Fibroblast of villous mesenchyme (primary cell): ENCODE data around the gene CGNL1. TPM values are rescaled to one million over a fixed set of nuclear protein-coding genes. Genes with fewer than 3 reads are reported as not detected.

ENCODE experiments used
- DNase-seq: peaks from one replicate; pipeline ENCODE4 v3.0.0-alpha.2; 2010; ENCODE audit warnings: low read depth
- H3K4me3 ChIP-seq: 2 replicates; pipeline ENCODE4 v1.5.1; 2011; ENCODE audit warnings: low read depth, mild to moderate bottlenecking, low read length
- total RNA-seq: library from RNA; depleted of rRNA; stranded (reverse); fragments of >200 nt; gene quantifications from 2 replicates; pipeline ENCODE4 v1.2.3, GENCODE V29; 2012
- TF ChIP-seq, protein P1 (sequence below): IDR thresholded peaks from 2 replicates; pipeline ENCODE4 v1.5.1; 2012; ENCODE audit warnings: low read depth, mild to moderate bottlenecking, low read length; ENCODE audit not compliant: insufficient read depth

Gene CGNL1
- total RNA-seq, 1 donor = 0.43 TPM

DNA sequence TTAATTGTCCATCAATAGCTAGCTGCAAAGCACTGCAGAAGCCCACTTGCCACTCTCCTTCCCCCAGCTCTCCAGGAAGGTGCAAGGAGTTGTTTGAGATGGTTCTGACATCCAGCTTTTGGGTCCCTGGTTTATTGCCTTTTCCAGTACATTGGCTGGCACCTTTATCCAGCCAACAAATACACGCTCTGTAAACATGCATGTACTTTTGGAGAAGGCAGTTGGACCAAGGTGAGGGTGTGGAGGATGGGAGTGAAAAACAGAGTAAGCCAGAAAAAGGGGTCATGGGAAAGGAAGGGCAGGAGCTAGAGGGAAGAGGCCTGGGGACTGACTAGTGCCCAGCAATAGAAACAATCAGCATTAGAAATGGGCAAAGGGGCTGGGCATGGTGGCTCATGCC is 102.7 kb downstream of the CGNL1 start:
- DNase-seq = no peak
- no peak overlapping the region for H3K4me3 ChIP-seq
- TF ChIP-seq, protein P1, sequence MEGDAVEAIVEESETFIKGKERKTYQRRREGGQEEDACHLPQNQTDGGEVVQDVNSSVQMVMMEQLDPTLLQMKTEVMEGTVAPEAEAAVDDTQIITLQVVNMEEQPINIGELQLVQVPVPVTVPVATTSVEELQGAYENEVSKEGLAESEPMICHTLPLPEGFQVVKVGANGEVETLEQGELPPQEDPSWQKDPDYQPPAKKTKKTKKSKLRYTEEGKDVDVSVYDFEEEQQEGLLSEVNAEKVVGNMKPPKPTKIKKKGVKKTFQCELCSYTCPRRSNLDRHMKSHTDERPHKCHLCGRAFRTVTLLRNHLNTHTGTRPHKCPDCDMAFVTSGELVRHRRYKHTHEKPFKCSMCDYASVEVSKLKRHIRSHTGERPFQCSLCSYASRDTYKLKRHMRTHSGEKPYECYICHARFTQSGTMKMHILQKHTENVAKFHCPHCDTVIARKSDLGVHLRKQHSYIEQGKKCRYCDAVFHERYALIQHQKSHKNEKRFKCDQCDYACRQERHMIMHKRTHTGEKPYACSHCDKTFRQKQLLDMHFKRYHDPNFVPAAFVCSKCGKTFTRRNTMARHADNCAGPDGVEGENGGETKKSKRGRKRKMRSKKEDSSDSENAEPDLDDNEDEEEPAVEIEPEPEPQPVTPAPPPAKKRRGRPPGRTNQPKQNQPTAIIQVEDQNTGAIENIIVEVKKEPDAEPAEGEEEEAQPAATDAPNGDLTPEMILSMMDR = no peak

DNA sequence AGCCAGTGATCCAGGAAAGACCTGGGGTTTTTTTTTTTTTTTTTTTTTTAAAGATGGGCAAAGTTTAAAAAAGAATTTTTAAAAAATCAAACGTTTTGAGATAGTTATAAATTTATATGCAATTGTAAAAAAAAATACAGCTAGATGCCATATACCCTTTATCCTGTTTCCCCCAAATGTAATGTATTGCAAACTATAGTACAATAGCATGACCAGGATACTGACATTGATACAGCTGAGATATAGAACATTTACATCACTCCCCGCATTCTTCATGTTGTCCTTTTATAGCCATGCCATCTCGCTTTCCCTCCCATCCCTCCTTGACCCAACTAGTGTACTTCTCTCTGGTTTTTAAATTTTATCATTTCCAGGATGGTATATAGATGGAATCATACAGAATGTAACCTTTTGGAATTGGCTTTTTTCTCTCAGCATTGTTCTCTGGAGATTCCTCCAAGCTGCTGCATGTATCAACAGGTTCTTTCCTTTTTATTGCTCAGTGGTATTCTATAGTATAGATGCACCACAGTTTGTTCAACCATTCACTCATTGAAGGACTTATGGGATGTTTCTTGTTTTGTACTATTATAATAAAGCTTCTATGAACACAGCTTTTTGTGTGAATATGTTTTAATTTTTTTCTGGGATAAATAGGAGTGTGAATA is 104.9 kb downstream of the CGNL1 start:
- no peak for DNase-seq
- H3K4me3 ChIP-seq = no peak overlapping the region
- TF ChIP-seq, protein P1 = no peak

DNA sequence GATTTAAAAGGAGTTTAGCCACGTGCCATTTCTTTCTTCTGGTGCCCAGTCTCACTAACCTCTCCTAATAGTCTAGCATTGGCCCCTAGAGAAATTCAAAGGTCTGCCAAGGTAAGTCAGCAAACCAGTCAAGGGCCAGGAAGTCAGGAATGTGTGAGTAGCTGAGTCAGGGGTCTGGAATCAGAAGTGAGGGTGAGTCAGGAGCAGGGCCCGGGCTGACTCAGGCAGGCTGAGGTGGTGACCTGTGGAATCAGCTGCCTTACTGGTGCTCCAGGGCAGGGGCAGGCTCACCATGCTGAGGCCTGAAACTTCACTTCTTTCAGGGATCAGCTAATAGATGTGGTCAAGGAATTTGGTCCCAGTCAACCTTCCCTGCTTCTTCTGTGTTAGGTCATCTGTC is 109.6 kb downstream of the CGNL1 start:
- no peak overlapping the region for H3K4me3 ChIP-seq
- peak; percentile 58 for DNase-seq
- TF ChIP-seq, protein P1 = no peak

DNA sequence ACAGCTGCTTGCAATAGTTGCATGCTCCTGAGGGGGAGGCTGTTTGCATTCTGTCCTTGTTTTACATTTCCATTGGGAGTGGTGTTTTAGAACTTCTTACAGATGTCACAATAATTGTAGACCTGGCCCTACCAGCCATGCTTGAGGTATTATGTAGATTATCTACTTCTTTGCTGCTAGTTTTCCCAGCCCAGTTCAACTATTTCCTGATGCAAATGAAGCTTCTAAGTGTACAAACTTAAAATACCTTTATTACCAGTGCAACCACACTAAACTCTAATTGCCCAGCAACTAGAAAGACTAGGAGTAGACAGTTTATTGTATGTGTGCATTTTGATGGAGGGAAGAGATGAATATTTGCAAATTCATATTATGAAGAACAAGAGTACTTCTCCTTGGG is 110.5 kb downstream of the CGNL1 start:
- TF ChIP-seq, protein P1 = no peak
- no peak for DNase-seq
- no peak overlapping the region for H3K4me3 ChIP-seq

DNA sequence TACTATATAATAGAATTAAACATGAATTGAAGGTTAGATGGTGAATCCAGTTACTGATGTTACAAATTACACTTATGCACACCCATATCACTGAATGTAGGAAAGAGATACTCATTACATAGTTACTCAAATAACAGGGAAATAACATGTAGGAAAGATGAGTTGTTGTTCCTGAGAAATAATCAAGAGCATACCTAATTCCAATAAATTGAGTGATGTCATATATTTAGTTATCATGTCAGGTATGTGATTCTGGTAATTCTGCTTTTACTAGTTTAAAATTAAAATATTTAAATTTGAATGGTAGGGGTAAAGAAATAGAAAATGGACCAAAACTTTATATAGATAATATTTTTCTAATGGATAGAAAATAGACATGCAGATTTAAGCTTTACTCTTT is 112.8 kb downstream of the CGNL1 start:
- TF ChIP-seq, protein P1 = no peak
- DNase-seq = no peak
- H3K4me3 ChIP-seq = no peak overlapping the region

DNA sequence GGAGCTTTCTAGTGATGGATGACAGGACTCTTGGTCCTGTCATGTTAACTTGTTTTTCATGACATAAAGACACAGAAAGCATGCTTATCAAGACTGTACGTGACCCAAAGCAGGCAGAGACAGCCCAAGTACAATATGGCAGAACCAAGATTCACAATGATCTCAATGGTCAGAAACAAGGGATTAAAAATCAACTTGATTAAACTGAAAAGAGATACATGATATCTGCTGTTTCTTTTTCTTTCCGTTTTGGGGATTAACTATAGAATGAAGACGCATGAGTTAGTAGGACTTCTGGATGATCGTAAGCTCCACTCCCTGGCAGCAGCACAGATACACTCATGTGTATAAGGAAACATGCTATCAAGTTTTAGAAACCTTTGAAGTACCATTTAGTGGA is 117.0 kb downstream of the CGNL1 start:
- no peak for DNase-seq
- no peak overlapping the region for H3K4me3 ChIP-seq
- TF ChIP-seq, protein P1 = no peak

DNA sequence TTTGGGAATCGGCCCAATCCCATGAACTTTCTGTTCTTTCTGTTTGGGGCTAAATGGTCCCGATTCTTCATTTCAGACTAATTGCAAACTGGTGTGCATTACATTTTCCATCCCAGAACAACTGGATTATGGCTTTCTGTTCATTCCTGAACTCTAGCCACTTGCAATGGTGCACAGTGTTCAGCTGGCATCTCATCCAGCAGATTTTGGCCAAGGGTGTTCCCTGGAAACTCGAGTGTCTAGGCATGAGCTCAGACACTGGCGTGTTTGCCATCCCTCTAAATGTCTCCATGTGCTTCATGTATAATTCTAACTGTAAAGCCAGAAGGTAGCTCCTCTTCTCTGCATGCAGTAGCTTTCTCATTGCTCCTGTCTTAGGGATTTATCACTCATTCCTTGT is 118.3 kb downstream of the CGNL1 start:
- TF ChIP-seq, protein P1 = no peak
- no peak overlapping the region for H3K4me3 ChIP-seq
- no peak for DNase-seq
